Natural killer cell treated with Interleukin-12 subunit alpha and Interleukin-12 subunit beta and Interleukin-15 and Interleukin-18, amount 100 ng/mL, for 72 hours (primary cell): ENCODE measurements around the gene API5. TPM values are rescaled to one million over a fixed set of nuclear protein-coding genes. Genes with fewer than 3 reads are reported as not detected.

Experiments used
- ATAC-seq, 2 donors: fragments of 150-1000 bp; cut with Tn5 transposase in 1 of 2; sonication (Bioruptor Pico), chemical (Tn5 transposase) in 1 of 2; 2 replicates each; pipeline ENCODE4 v1.10.0; 2021
- DNase-seq: peaks from one replicate; pipeline ENCODE4 v3.0.0; 2022; ENCODE audit warnings: low spot score
- H3K27ac Mint-ChIP-seq, 2 donors: 1 replicate in 1 of 2; 2 replicates in 1 of 2; pipeline ENCODE4 v1.8.0; 2022; ENCODE audit warnings: mixed read lengths in 2 of 2, mild to moderate bottlenecking in 1 of 2, moderate library complexity in 1 of 2
- H3K27me3 Mint-ChIP-seq, 2 donors: 1 replicate in 1 of 2; 2 replicates in 1 of 2; pipeline ENCODE4 v1.8.0; 2022; ENCODE audit warnings: mixed read lengths in 2 of 2
- H3K36me3 Mint-ChIP-seq: one replicate; pipeline ENCODE4 v1.8.0; 2022; ENCODE audit warnings: mixed read lengths
- H3K4me1 Mint-ChIP-seq, 2 donors: 1 replicate in 1 of 2; 2 replicates in 1 of 2; pipeline ENCODE4 v1.8.0; 2022; ENCODE audit warnings: low read depth in 2 of 2, mixed read lengths in 2 of 2, mild to moderate bottlenecking in 1 of 2
- H3K4me3 Mint-ChIP-seq: one replicate; pipeline ENCODE4 v1.8.0; 2022; ENCODE audit warnings: mixed read lengths
- H3K9me3 Mint-ChIP-seq: 2 replicates; pipeline ENCODE4 v1.8.0; 2022; ENCODE audit warnings: mixed read lengths
- total RNA-seq, 2 donors: library from RNA; stranded (reverse); gene quantifications; one replicate each; pipeline ENCODE4 v1.2.3, GENCODE V29; 2022

Gene API5
- 100 to 1,000 TPM; 111 to 128 TPM for total RNA-seq

- H3K4me1 Mint-ChIP-seq, result peaks cover 38 to 42% of the 10 kb centered on the region in 2 donors
These were observed at the start of gene API5 for GRCh38 chr11:43311791-43312607. Gene API5, plus strand, starts transcription at chr11:43311996. Its CDS starts 132 bp downstream, at chr11:43312128.

GRCh38 chr11:43267856-43268580, 43.8 kb upstream of the API5 start:
- ATAC-seq, result no peak
- Mint-ChIP-seq H3K4me3 (no peak overlapping the region), H3K27me3 (peaks cover 0 to 4% of the 10 kb centered on the region in 2 donors), H3K27ac (no peak overlapping the region), H3K36me3 (no peaks in the 10 kb centered on the region), H3K4me1 (no peaks in the 10 kb centered on the region), H3K9me3 (no peaks in the 10 kb centered on the region)
- DNase-seq, result no peak

More at GRCh38 chr11:43311791-43312607, at the start of gene API5:
- Mint-ChIP-seq H3K9me3 (no peaks in the 10 kb centered on the region), H3K27ac (peak within 1 kb of the TSS; percentile 85 to 92), H3K27me3 (no peaks in the 10 kb centered on the region), H3K4me3 (peak within 1 kb of the TSS; percentile 95), H3K36me3 (peaks cover 5% of the 10 kb centered on the region)
- peak; percentile 94 for DNase-seq
- peak; percentile 98 to 99 for ATAC-seq

- H3K27me3 Mint-ChIP-seq, result peaks cover 0 to 4% of the 10 kb centered on the region in 2 donors
- H3K4me1 Mint-ChIP-seq, result no peaks in the 10 kb centered on the region
- no peaks in the 10 kb centered on the region for H3K9me3 Mint-ChIP-seq
- H3K4me3 Mint-ChIP-seq, result no peak overlapping the region
- no peak for DNase-seq
- no peak overlapping the region for H3K27ac Mint-ChIP-seq
- H3K36me3 Mint-ChIP-seq, result no peaks in the 10 kb centered on the region
- ATAC-seq, result no peak
These were observed 43.0 kb upstream of the API5 start for GRCh38 chr11:43268786-43269185.

GRCh38 chr11:43269254-43269918, 42.4 kb upstream of the API5 start:
- Mint-ChIP-seq H3K9me3 (no peaks in the 10 kb centered on the region), H3K27ac (no peak overlapping the region), H3K36me3 (no peaks in the 10 kb centered on the region), H3K4me3 (no peak overlapping the region), H3K4me1 (no peaks in the 10 kb centered on the region), H3K27me3 (peaks cover 0 to 4% of the 10 kb centered on the region in 2 donors)
- ATAC-seq, result no peak
- DNase-seq, result no peak

GRCh38 chr11:43270468-43270867, 41.3 kb upstream of the API5 start:
- H3K27ac Mint-ChIP-seq, result no peak overlapping the region
- no peaks in the 10 kb centered on the region for H3K9me3 Mint-ChIP-seq
- H3K36me3 Mint-ChIP-seq, result no peaks in the 10 kb centered on the region
- ATAC-seq (no peak), DNase-seq (no peak)
- H3K27me3 Mint-ChIP-seq, result peaks cover 0 to 8% of the 10 kb centered on the region in 2 donors
- no peak overlapping the region for H3K4me3 Mint-ChIP-seq
- no peaks in the 10 kb centered on the region for H3K4me1 Mint-ChIP-seq

GRCh38 chr11:43278193-43278956, 33.4 kb upstream of the API5 start:
- ATAC-seq (no peak), DNase-seq (no peak)
- Mint-ChIP-seq H3K4me1 (no peaks in the 10 kb centered on the region), H3K36me3 (no peaks in the 10 kb centered on the region), H3K27me3 (peaks cover 14 to 15% of the 10 kb centered on the region in 2 donors), H3K9me3 (no peaks in the 10 kb centered on the region), H3K27ac (no peak overlapping the region), H3K4me3 (no peak overlapping the region)

GRCh38 chr11:43282607-43283440, 29.0 kb upstream of the API5 start:
- Mint-ChIP-seq H3K4me3 (no peak overlapping the region), H3K9me3 (no peaks in the 10 kb centered on the region), H3K27me3 (peaks cover 11 to 15% of the 10 kb centered on the region in 2 donors), H3K36me3 (no peaks in the 10 kb centered on the region), H3K4me1 (no peaks in the 10 kb centered on the region), H3K27ac (no peak overlapping the region)
- DNase-seq, result no peak
- ATAC-seq, result peak; percentile 35 to 61

GRCh38 chr11:43285826-43286225, 26.0 kb upstream of the API5 start:
- Mint-ChIP-seq H3K36me3 (no peaks in the 10 kb centered on the region), H3K27me3 (peaks cover 4 to 7% of the 10 kb centered on the region in 2 donors), H3K4me3 (no peak overlapping the region), H3K27ac (no peak overlapping the region), H3K9me3 (no peaks in the 10 kb centered on the region), H3K4me1 (no peaks in the 10 kb centered on the region)
- DNase-seq (no peak), ATAC-seq (no peak)

GRCh38 chr11:43289368-43289767, 22.4 kb upstream of the API5 start:
- Mint-ChIP-seq H3K9me3 (no peaks in the 10 kb centered on the region), H3K27ac (no peak overlapping the region), H3K4me3 (no peak overlapping the region), H3K4me1 (no peaks in the 10 kb centered on the region), H3K36me3 (no peaks in the 10 kb centered on the region), H3K27me3 (peaks cover 10 to 21% of the 10 kb centered on the region in 2 donors)
- no peak for DNase-seq
- no peak for ATAC-seq

- Mint-ChIP-seq H3K27ac (no peak overlapping the region), H3K36me3 (peaks cover 18% of the 10 kb centered on the region)
- no peak for ATAC-seq
These were observed 13.4 kb upstream of the API5 start for GRCh38 chr11:43298397-43298796.

GRCh38 chr11:43315966-43316365, 4.2 kb downstream of the API5 start:
- Mint-ChIP-seq H3K4me3 (peak overlapping the region; percentile 41), H3K36me3 (peaks cover 5% of the 10 kb centered on the region), H3K4me1 (peaks cover 38 to 42% of the 10 kb centered on the region in 2 donors)

More at GRCh38 chr11:43298397-43298796, 13.4 kb upstream of the API5 start:
- Mint-ChIP-seq H3K4me3 (no peak overlapping the region), H3K9me3 (peaks cover 8% of the 10 kb centered on the region), H3K27me3 (peaks cover 15 to 47% of the 10 kb centered on the region in 2 donors), H3K4me1 (no peaks in the 10 kb centered on the region)
- DNase-seq, result no peak

GRCh38 chr11:43316451-43316850, 4.7 kb downstream of the API5 start:
- Mint-ChIP-seq H3K9me3 (no peaks in the 10 kb centered on the region), H3K4me1 (peaks cover 37 to 42% of the 10 kb centered on the region in 2 donors), H3K4me3 (peak overlapping the region; percentile 41), H3K36me3 (peaks cover 5% of the 10 kb centered on the region), H3K27me3 (no peaks in the 10 kb centered on the region), H3K27ac (peak overlapping the region; percentile 35 to 49)
- ATAC-seq, result peak in 1 of 2 donors; percentile 45
- no peak for DNase-seq

More at GRCh38 chr11:43315966-43316365, 4.2 kb downstream of the API5 start:
- Mint-ChIP-seq H3K27ac (peak overlapping the region; percentile 35 to 49), H3K27me3 (no peaks in the 10 kb centered on the region), H3K9me3 (no peaks in the 10 kb centered on the region)
- DNase-seq, result no peak
- no peak for ATAC-seq
